CD4-positive, alpha-beta T cell treated with Interleukin-21 for 1 hour (primary cell): ENCODE measurements around the gene TRRAP.
"Not testable (repeated sequence)": the region's sequence is repeated elsewhere in the genome, so short reads cannot be mapped to it uniquely, and the experiment has no call there.

Experiments used
- DNase-seq: peaks from one replicate; pipeline ENCODE4 v3.0.0-alpha.2; 2020

TRRAP gene

DNA sequence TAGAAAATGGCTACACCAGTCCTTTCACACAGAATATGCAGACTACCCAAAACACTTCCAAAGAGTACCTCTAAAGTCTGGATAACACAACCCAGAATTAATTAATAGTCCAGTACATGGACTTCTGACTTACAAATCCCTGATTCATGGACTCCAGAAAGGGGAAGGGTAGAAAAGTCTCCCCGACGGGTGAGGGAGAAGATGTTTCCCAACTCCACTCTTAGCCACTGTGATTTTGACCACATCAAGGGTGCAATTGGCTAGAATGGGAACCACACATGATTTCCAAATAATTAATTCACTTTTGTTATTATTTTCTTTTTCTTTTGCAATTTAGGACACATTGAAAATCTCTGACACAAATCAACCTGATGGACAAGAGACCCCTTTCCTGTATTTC, 9.9 kb upstream of the TRRAP start:
- DNase-seq = no peak

DNA sequence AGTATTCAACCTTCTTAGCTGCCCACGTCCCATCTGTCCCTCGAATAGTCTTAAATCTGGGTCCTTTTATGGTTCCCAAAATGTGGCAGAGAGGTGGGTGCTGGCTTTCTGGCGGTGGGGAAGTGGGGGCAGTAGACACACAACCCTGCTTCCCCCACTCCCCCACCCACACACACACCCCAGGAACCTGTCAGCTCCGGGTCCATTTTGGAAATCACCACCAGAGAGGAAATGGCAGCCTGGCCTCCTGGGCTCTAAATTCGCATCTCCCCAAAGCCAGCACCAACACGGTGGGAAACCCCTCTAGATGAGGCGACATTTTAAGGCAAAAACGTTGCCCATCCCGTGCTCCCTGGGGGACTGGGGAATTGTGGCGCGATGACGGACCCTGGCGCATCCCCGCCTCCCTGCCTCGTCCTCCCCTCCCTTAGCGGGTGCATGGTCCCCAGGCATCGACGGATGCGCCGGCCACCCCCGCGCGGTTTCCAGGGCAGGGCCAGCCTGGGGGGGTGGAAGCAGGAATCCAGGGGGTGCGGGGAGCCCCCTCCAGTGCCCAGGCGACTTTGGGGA, 9.2 kb upstream of the TRRAP start:
- DNase-seq = no peak

GRCh38 chr7:98869597-98870120, 8.7 kb upstream of the TRRAP start, which contains the start of gene TMEM130:
TSS of gene TMEM130 (minus strand) at chr7:98870014. CDS start at chr7:98869861, 153 bp downstream.
- no peak for DNase-seq

GRCh38 chr7:98870121-98870651, 8.1 kb upstream of the TRRAP start:
- DNase-seq = peak; percentile 49

DNA sequence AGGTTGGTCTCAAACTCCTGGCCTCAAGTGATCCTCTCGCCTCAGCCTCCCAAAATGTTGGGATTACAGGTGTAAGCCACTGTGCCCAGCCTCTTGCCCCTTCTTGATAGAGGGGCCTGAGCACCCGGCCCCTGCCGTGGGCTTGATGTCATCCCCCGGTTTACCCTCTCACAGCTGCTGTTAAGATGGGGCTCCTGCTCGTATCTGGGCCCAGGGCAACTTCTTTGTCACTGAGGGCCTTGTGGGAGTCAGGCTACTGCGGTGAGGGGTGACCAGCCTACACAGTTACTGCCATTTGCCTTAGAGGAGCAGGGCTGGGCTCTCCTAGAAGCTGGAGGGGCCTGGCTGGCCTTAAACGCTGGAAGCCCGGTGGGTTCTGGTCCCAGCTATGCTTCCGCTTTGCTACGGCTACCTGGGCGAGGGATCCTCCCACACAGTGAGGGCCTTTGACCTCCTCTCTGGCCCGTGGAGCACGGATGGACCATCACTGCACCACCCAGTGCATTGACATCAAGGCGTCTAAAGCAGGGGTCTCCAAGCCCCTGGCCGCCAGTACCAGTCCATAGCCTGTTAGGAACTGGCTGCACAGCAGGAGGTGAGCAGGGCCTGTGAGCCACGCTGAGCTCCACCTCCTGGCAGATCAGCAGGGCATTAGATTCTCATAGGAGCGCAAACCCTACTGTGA, 7.4 kb upstream of the TRRAP start:
- no peak for DNase-seq

DNA sequence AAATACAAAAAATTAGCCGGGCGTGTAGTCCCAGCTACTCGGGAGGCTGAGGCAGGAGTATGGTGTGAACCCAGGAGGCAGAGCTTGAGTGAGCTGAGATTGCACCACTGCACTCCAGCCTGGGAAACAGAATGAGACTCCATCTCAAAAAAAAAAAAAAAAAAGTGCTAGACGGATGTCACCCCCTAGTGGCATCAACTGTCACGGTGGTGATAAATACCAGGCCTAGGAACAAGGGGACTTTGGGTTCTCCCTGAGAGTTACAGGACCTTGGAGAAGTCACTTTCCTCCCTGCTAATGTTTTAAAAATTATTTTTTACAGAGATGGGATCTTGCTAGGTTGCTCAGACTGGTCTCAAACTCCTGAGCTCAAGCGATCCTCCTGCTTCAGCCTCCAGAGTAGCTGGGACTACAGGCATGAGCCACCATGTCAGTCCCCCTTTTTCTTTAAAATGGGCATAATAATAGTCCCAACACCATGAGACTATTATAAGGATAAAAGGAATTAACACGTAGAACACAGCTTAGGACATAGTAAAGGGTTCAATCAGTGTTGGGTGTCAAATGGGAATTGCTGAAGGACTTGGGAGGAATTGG, 5.9 kb upstream of the TRRAP start:
- peak; percentile 43 for DNase-seq

DNA sequence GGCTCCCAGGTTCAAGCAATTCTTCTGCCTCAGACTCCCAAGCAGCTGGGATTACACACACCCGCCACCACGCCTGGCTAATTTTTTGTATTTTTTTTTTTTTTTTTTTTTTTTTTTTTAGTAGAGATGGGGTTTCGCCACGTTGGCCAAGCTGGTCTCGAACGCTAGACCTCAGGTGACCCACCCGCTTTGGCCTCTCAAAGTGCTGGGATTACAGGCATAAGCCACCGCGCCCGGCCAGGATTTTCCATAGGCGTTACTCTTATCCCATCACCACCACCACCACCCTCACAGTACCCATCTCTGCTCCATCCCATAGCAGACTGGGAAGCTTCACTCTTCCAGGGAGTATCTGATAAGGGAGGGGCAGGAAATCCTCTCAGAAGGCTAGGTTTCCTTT, 4.7 kb upstream of the TRRAP start:
- DNase-seq = not testable (repeated sequence)

DNA sequence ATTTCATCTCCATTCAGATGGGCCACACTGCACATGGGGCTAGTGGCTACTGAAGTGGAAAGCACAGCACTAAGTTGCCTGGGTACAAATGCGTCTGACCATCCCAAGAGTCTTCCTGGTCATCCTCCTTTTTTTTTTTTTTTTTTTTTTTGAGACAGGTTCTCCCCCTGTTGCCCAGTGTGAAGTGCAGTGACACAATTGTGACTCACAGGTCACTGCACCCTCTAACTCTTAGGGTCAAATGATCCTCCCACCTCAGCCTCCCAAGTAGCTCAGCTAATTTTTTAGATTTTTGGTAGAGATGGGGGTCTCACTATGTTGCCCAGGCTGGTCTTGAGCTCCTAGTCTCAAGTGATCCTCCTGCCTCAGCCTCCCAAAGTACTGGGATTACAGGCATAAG, 3.4 kb upstream of the TRRAP start:
- no peak for DNase-seq

GRCh38 chr7:98875501-98875900, 2.8 kb upstream of the TRRAP start:
- no peak for DNase-seq

- DNase-seq = no peak
Observed at GRCh38 chr7:98877146-98877545, 1.2 kb upstream of the TRRAP start.

DNA sequence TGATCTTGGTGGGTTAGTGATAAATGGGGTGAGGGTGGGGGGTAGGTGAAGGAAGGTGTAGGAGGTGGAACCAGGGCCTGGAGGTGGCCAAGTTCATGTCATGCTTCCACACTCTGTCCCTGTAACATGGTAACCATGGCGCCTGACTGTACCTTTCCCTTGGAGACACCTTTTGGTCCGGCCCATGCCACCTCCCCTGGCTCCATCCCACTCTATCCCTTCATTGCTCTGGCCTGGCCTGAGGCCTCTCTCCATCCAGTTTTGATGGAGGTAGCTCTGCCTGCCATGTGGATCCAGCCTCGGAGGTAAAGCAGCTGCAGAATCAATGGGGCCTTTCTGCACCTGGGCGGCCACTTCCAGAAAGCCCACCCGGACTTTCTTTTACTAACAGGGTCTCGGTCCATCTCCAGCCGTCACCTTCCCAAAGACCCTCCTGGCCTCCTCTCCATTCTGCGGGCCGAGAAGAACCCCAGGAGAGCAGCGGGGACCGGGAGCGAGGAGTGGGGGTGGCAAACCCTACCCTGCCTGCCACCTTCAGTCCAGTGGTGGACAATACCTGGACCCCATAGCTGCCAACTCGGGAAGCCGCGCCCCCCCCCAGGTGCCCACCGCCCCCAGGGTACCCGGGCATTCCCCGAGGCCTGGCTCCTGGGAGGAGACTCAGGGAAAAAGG, 504 bp upstream of the TRRAP start:
- no peak for DNase-seq

- peak; percentile 84 for DNase-seq
Observed at GRCh38 chr7:98879198-98879978, 1.1 kb downstream of the TRRAP start.

GRCh38 chr7:98879979-98880315, 1.6 kb downstream of the TRRAP start:
- DNase-seq = no peak

- no peak for DNase-seq
Observed at GRCh38 chr7:98880485-98880884, 2.2 kb downstream of the TRRAP start.

DNA sequence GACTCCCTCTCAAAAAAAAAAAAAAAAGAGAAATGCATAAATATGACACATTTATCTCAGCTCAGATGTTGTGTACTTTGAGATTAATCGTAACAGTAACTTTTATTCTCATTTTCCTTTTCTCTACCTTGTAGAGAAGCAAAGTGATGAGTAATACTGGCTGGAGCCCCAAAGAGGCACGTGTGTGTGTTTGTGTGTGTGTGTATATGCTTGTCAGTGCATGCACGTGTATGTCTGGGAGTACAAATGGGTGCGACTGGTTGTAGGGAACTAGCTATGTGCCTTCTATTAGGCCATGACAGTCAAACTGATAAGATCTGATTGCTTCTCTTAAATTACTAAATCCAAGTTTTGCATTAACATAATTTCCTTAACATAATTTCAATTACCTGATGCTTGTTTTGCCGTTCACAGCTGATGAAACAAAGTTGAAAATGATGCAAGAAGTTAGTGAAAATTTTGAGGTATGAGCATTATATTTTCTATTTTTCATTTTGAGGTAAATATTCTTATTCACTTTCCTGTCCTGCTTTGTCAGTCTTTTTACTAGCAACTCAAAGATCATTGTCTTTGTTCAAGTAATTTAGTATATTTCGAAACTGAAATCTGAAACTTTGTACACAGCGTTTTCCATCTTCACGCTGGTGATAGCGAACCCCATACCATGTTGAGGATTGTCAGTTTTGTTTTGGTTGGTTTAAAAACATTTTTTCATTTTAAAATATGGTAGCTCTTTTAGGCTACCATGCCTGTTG, 3.4 kb downstream of the TRRAP start:
- DNase-seq = no peak

GRCh38 chr7:98884416-98884815, 6.1 kb downstream of the TRRAP start:
- no peak for DNase-seq

DNA sequence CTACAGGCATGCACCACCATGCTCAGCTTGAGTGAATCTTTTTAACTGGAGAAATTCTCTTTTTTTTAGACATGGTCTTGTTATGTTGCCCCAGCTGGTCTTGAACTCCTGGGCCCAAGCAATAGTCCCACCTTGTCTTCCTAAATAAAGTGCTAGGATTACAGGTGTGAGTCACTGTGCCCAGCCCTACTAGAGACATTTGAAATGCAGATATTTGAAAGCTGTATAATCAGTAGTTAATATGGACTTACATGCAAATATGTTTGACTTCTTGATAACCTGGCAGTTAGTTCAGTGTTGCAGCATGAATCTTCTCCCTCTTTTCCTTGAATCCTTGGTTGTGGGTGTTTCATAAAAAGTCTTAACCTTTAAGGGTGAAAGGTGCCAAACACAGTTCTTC, 8.7 kb downstream of the TRRAP start:
- no peak for DNase-seq

DNA sequence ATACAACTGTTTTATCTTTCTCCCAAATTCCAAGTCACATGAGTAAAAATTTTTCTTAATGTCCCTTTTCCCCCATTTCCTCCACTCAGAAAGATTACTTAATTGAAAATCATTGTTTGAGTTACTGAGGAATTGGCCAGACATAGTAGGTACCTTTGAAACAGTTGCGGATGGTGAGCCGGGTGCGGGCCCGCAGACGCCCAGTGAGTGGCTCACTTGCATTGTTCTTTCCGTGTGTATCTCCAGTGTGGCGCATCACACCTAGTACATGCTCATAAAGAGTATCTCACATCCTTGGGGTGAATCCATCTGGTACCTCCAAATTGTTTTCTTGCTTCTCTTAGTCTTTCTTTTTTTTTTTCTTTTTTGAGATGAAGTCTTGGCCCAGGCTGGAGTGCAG, 14.3 kb downstream of the TRRAP start:
- no peak for DNase-seq

DNA sequence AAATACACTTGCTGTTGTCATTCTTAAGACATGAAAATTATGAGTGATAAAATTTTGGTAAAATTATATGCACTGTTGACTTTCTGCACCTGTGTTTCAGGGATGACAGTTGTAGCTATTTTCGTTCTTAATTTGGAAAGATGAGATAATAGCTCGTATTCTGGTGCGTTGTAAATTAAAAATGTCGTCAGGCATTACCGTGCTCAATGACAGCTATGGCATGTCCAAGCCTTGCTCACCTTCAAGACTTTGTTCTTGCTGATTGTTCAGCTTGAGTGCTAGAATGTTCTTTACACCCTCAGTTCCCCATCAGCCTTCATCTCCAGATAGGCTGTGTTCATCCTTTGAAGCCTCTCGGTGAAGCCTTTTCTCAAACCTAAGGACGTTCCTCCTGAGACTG, 21.5 kb downstream of the TRRAP start:
- DNase-seq = no peak

DNA sequence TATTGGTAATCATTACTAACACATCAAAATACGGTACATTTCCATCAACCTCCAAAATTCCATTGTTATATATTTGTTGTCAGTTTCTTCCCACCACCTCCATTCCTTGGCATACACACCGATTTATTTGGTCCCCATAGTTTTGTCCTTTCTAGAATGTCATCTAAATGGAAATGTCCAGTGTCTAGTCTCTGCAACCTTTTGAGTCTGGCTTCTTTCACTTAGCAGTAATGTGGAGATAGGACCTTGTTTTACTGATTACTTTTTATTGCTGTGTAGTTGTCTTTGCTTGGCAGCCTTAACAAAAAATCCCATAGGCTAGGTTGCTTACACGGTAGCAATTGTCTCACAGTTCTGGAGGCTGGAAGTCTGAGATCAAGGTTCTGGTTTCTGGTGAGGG, 22.5 kb downstream of the TRRAP start:
- DNase-seq = no peak

GRCh38 chr7:98902523-98902922, 24.2 kb downstream of the TRRAP start:
- DNase-seq = no peak

GRCh38 chr7:98903246-98903645, 24.9 kb downstream of the TRRAP start:
- DNase-seq = no peak
